C4-2B (cell line): ENCODE results near the gene MAN2A1.

Source experiments
- H3K27ac ChIP-seq: fragments of 450-650 bp; 2 replicates; pipeline ENCODE4 v1.5.1; 2017
- CTCF ChIP-seq: fragments of 450-650 bp; conservative IDR thresholded peaks from 2 replicates; pipeline ENCODE4 v1.5.1; 2017; ENCODE audit warnings: mild to moderate bottlenecking
- ZFX ChIP-seq: fragments of 450-650 bp; IDR thresholded peaks from 2 replicates; pipeline ENCODE4 v1.6.1; 2017

Gene MAN2A1

GRCh38 chr5:109705596-109705995, 15.9 kb downstream of the MAN2A1 start:
- no peak overlapping the region for H3K27ac ChIP-seq
- no peak for TF ChIP-seq CTCF
- TF ChIP-seq ZFX = no peak

- TF ChIP-seq CTCF (no peak), ZFX (no peak)
- H3K27ac ChIP-seq = no peak overlapping the region
These were observed 16.4 kb downstream of the MAN2A1 start for GRCh38 chr5:109706095-109706494.

GRCh38 chr5:109707531-109707930, 17.8 kb downstream of the MAN2A1 start:
- no peak overlapping the region for H3K27ac ChIP-seq
- TF ChIP-seq ZFX (no peak), CTCF (no peak)

GRCh38 chr5:109708813-109709212, 19.1 kb downstream of the MAN2A1 start:
- TF ChIP-seq ZFX (no peak), CTCF (no peak)
- no peak overlapping the region for H3K27ac ChIP-seq

GRCh38 chr5:109709225-109709624, 19.5 kb downstream of the MAN2A1 start:
- no peak overlapping the region for H3K27ac ChIP-seq
- TF ChIP-seq CTCF (no peak), ZFX (no peak)

- no peak overlapping the region for H3K27ac ChIP-seq
- TF ChIP-seq ZFX (no peak), CTCF (no peak)
These were observed 21.9 kb downstream of the MAN2A1 start for GRCh38 chr5:109711673-109712072.

- TF ChIP-seq ZFX (no peak), CTCF (no peak)
- no peak overlapping the region for H3K27ac ChIP-seq
These were observed 23.7 kb downstream of the MAN2A1 start for GRCh38 chr5:109713453-109713852.
